ENCODE data around the gene ZNF236. TPM values are rescaled to one million over a fixed set of nuclear protein-coding genes. Genes with fewer than 3 reads are reported as not detected.
A peak's percentile ranks its signal among the peaks of the same experiment; 100 is the strongest.

ZNF236 gene
- total RNA-seq, 2 experiments from 2014 or later: 18.2 to 24.3 TPM

DNA sequence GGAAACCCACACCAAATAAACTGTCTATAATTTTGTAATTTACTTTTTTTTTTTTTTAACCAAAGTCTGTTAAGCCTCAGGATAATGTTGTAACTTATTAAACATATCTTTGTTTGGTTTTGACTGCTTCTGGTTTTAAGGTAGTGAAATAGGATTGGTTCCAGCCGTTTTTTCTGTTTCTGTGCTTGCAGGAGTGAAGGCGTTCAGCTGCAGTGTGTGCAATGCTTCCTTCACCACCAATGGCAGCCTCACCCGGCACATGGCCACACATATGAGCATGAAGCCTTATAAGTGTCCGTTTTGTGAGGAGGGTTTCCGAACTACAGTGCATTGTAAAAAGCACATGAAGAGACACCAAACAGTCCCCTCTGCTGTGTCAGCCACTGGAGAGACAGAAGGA, 93.1 kb downstream of the ZNF236 start:
- ATAC-seq (no peak), DNase-seq (no peak)
- Mint-ChIP-seq H3K4me3 (no peak overlapping the region), H3K4me1 (ENCODE audit: low read depth) (no peaks in the 10 kb centered on the region), H3K27me3 (ENCODE audit: low read depth) (no peaks in the 10 kb centered on the region), H3K36me3 (ENCODE audit: low read depth) (peaks cover 36% of the 10 kb centered on the region), H3K9me3 (ENCODE audit: insufficient read depth) (no peaks in the 10 kb centered on the region), H3K27ac (no peak overlapping the region)
- ChIA-PET CTCF (no interaction called here), POLR2A (no interaction called here)

DNA sequence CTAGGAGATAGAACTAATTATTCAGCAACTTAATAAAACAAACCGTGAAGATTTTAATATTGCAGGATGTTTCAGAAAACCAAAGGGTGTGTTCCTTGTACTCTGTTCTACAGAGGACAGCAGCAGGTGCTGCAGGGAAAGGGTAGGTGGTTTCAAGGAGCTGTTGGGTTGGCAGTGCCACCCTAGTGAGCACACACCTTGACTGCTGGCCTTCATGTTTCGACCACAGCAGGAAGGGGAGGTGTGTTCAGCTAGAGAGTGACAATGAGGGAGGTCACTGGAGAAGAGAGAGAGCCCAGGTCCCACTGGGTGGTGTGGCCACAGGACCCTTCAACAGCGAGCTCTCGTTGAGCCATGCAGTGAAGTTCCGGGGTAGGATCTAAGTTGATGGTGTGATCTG, 98.6 kb downstream of the ZNF236 start:
- H3K27me3 Mint-ChIP-seq (ENCODE audit: low read depth): no peaks in the 10 kb centered on the region
- H3K4me1 Mint-ChIP-seq (ENCODE audit: low read depth): peaks cover 12% of the 10 kb centered on the region
- no peaks in the 10 kb centered on the region for H3K9me3 Mint-ChIP-seq (ENCODE audit: insufficient read depth)
- H3K27ac Mint-ChIP-seq: peak overlapping the region; percentile 13
- ATAC-seq (no peak), DNase-seq (no peak)
- H3K4me3 Mint-ChIP-seq: no peak overlapping the region
- peaks cover 46% of the 10 kb centered on the region for H3K36me3 Mint-ChIP-seq (ENCODE audit: low read depth)
- CTCF ChIA-PET: interaction anchor here (1.1 to 5.7 kb wide), 6 partner anchors 11 to 291 kb away, joined by 3 to 59 read pairs (median 4); no protein-coding TSS in a partner anchor
- POLR2A ChIA-PET: no interaction called here

DNA sequence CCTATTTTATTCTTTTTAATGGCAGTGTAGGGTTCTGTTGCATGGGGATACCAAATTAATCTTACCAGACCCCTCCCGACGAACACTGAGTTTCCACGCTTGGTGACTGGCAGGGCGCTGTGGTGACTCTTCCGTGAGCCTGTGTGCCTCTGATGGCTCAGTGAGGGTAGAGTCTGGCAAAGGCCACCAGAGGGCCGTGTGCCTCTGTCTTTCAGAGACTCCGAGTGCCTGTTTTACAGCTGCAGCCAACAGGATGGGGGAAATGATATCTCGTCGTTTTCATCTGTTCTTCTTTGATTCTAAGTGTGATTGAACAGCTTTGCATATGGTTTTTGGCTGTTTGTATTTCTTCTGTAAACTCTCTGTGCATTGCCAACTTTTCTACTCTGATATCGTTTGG, 99.8 kb downstream of the ZNF236 start:
- no peak overlapping the region for H3K27ac Mint-ChIP-seq
- ChIA-PET CTCF (interaction anchor here (0.6 to 5.7 kb wide), 19 partner anchors 9 to 729 kb away, joined by 3 to 59 read pairs (median 4); no protein-coding TSS in a partner anchor), POLR2A (interaction anchor here (0.8 kb wide), 1 partner anchor 61 kb away, joined by 5 read pairs; no protein-coding TSS in a partner anchor)
- ATAC-seq (peak; percentile 98), DNase-seq (peak; percentile 67)
- H3K4me1 Mint-ChIP-seq (ENCODE audit: low read depth): peaks cover 12% of the 10 kb centered on the region
- H3K27me3 Mint-ChIP-seq (ENCODE audit: low read depth): no peaks in the 10 kb centered on the region
- H3K9me3 Mint-ChIP-seq (ENCODE audit: insufficient read depth): no peaks in the 10 kb centered on the region
- peaks cover 46% of the 10 kb centered on the region for H3K36me3 Mint-ChIP-seq (ENCODE audit: low read depth)
- no peak overlapping the region for H3K4me3 Mint-ChIP-seq

DNA sequence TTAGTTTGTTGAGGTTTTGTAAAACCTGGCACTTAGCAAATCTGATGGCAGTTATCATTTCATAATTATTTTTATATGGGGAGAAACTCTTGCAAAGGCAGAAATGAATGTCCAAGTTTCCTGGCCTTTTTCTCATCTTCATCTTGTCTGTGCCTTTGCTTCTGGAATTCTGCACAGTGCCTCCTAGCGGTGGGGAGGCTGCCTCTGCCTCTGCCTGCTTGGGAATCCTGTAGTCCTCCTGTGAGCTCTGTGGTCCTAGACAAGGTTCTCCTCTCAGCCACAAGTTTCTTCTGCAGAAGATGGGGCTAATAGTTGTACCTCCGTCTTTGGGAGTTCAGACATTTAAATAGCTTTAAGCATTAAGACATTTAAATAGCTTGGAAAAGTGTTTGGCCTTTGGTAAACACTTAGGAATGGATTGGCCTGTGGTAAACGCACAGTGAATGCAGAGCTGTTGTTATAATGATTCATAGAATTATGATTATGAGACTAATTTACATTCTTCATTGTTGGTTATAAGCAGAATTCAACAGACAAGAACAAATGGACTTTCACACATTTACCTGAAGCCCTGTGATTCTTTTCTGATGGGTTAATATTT, 101.2 kb downstream of the ZNF236 start:
- H3K27ac Mint-ChIP-seq: no peak overlapping the region
- ChIA-PET POLR2A (no interaction called here), CTCF (interaction anchor here (0.9 to 2.6 kb wide), 4 partner anchors 60 to 727 kb away, joined by 4 to 13 read pairs (median 6); no protein-coding TSS in a partner anchor)
- H3K4me3 Mint-ChIP-seq: no peak overlapping the region
- no peaks in the 10 kb centered on the region for H3K27me3 Mint-ChIP-seq (ENCODE audit: low read depth)
- peaks cover 54% of the 10 kb centered on the region for H3K36me3 Mint-ChIP-seq (ENCODE audit: low read depth)
- H3K4me1 Mint-ChIP-seq (ENCODE audit: low read depth): peaks cover 12% of the 10 kb centered on the region
- no peaks in the 10 kb centered on the region for H3K9me3 Mint-ChIP-seq (ENCODE audit: insufficient read depth)
- ATAC-seq: no peak
- DNase-seq: no peak

DNA sequence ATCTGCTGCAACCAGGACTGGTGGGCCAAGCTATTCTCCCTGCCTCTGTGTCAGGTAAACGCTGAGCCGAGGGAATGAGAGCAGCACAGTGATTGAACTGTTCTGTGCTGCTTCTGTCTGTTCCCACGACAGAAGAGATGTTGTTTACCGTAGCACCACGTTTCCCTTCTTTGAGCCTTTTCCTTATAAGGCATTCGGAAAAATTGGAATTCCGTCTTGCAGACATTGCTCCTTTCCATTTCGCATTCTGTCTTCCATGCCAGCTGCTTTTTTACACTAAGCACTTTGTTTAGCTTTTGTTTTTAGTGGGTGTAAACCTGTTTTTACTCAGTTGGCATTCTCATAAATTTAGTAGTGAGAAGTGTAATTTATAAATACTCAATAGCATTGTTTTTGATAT, 103.1 kb downstream of the ZNF236 start:
- H3K36me3 Mint-ChIP-seq (ENCODE audit: low read depth): peaks cover 55% of the 10 kb centered on the region
- H3K9me3 Mint-ChIP-seq (ENCODE audit: insufficient read depth): no peaks in the 10 kb centered on the region
- peaks cover 12% of the 10 kb centered on the region for H3K4me1 Mint-ChIP-seq (ENCODE audit: low read depth)
- no peak overlapping the region for H3K4me3 Mint-ChIP-seq
- DNase-seq (no peak), ATAC-seq (no peak)
- no peak overlapping the region for H3K27ac Mint-ChIP-seq
- ChIA-PET CTCF (interaction anchor here (1.2 to 2.5 kb wide), 2 partner anchors 38 to 122 kb away, joined by 3 to 13 read pairs; no protein-coding TSS in a partner anchor), POLR2A (no interaction called here)
- H3K27me3 Mint-ChIP-seq (ENCODE audit: low read depth): no peaks in the 10 kb centered on the region

DNA sequence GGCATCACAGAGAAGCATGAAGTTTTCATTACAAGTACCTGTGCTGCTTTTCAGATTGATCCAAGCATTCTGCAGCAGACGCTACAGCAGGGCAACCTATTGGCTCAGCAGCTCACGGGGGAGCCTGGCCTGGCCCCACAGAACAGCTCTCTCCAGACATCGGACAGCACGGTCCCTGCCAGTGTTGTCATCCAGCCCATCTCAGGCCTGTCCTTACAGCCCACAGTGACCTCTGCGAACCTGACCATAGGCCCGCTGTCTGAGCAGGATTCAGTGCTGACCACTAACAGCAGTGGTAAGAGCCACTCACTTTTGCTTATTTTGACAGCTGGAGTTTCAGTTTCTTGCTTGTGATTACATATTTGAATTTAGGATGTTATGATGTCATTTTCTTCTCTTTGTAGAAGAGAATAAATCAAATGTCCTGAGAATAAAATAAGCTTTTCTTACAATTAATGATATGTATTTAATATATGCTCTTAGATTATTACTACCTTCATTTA, 104.9 kb downstream of the ZNF236 start:
- Mint-ChIP-seq H3K4me1 (ENCODE audit: low read depth) (peaks cover 7% of the 10 kb centered on the region), H3K4me3 (no peak overlapping the region), H3K9me3 (ENCODE audit: insufficient read depth) (no peaks in the 10 kb centered on the region), H3K27ac (no peak overlapping the region), H3K27me3 (ENCODE audit: low read depth) (no peaks in the 10 kb centered on the region), H3K36me3 (ENCODE audit: low read depth) (peaks cover 47% of the 10 kb centered on the region)
- DNase-seq (no peak), ATAC-seq (no peak)
- POLR2A ChIA-PET: interaction anchor here (0.6 kb wide), 1 partner anchor 48 kb away, joined by 3 read pairs; no protein-coding TSS in a partner anchor
- CTCF ChIA-PET: no interaction called here

DNA sequence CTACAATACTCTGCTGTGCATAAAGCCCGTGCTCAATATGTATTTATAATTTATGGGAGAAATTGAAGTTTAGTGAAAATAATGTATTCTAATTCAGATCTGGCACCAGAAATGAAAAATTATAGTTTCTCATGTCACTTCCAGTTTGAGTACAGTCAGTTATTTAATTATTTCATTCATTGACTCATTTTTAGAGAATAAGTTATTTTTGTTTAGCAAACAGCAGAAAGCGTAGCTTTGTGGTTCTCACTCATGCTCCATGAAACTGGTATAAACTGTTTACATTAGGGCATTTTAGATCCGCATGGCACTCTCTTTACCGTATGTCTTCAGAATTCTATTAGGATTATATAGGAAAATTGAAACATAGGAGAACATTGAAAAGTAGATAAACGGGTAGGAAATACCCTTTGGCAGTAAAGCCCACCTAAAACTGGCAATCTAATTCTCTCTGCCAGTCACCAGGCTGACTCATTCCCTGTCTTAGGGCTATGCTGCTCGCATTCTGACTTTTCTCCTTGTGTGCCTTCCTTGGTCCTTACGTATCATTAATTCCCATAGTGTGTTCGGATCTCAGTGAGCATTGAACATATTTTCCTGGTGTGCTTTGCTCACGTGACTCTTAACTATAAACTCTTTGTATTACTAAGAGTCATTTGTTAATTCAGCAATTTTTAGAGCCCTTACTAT, 106.0 kb downstream of the ZNF236 start:
- DNase-seq: no peak
- no peak for ATAC-seq
- H3K9me3 Mint-ChIP-seq (ENCODE audit: insufficient read depth): no peaks in the 10 kb centered on the region
- no peak overlapping the region for H3K27ac Mint-ChIP-seq
- no peaks in the 10 kb centered on the region for H3K27me3 Mint-ChIP-seq (ENCODE audit: low read depth)
- CTCF ChIA-PET: interaction anchor here (1.1 kb wide), 1 partner anchor 125 kb away, joined by 3 read pairs; no protein-coding TSS in a partner anchor
- no peak overlapping the region for H3K4me3 Mint-ChIP-seq
- peaks cover 5% of the 10 kb centered on the region for H3K4me1 Mint-ChIP-seq (ENCODE audit: low read depth)
- H3K36me3 Mint-ChIP-seq (ENCODE audit: low read depth): peaks cover 52% of the 10 kb centered on the region
- POLR2A ChIA-PET: no interaction called here

DNA sequence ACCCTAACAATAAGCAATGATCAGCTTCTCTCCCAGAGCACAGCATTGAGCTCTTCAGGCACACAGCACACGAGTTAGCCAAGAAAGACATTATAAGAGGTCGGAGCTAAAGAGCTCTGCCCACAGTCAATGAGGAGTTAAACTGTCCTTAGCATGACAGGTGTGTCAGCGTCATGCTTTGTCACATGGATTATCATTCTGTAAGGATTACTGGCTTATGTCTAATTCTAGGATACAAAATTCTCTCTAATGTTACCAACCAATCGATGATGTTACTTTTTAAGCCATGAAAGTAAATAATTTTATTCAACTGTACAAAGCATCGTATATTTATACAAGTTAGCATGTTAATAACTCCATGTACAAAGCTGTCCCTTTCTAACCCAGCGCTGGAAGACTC, 108.8 kb downstream of the ZNF236 start:
- Mint-ChIP-seq H3K9me3 (ENCODE audit: insufficient read depth) (no peaks in the 10 kb centered on the region), H3K27me3 (ENCODE audit: low read depth) (no peaks in the 10 kb centered on the region), H3K27ac (no peak overlapping the region), H3K4me1 (ENCODE audit: low read depth) (peaks cover 5% of the 10 kb centered on the region), H3K36me3 (ENCODE audit: low read depth) (peaks cover 37% of the 10 kb centered on the region), H3K4me3 (no peak overlapping the region)
- DNase-seq: no peak
- POLR2A ChIA-PET: no interaction called here
- CTCF ChIA-PET: interaction anchor here (1.3 to 2.0 kb wide), 5 partner anchors 10 to 128 kb away, joined by 4 to 13 read pairs (median 7); no protein-coding TSS in a partner anchor
- ATAC-seq: no peak

DNA sequence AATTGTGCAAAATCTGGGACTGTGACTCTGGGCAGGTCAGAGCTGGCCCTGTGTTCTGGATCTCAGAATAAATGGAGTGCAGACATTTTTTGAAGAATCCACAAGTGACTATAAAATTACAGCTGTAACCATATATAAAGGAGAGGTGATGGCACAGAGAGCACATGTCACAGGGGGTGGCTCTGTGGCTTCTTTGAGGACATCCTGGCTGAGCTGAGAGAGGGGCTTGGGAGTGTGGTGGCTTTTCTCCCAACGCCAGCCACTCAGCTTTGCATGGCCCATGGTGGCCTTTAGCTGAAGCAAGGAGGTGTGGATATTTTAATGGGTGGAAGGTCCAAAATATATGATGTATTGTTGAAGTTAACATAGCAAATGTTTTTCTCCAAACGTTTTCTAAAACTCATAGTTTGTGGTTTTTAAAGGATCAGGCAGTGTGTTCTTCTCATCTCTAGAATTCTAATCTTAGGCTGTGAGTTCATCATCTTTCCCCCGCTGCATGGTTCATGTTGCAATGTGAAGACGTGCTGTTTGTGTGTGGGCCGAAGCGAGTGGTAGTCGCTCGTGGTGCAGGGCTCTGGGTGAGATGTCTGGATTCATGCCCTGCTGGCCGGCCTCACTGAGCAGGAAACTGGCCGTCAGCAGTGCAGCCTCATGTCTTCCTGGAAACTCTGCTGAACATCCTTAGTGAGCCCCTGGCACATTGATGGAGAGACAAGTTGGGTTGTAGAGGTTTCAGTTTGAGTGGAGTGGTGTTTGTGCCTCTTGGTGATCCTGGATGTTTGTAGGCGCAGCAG, 109.9 kb downstream of the ZNF236 start:
- ChIA-PET CTCF (interaction anchor here (1.3 to 2.0 kb wide), 5 partner anchors 10 to 129 kb away, joined by 4 to 13 read pairs (median 7); no protein-coding TSS in a partner anchor), POLR2A (no interaction called here)
- peaks cover 5% of the 10 kb centered on the region for H3K4me1 Mint-ChIP-seq (ENCODE audit: low read depth)
- peaks cover 39% of the 10 kb centered on the region for H3K36me3 Mint-ChIP-seq (ENCODE audit: low read depth)
- H3K4me3 Mint-ChIP-seq: no peak overlapping the region
- DNase-seq (no peak), ATAC-seq (no peak)
- no peaks in the 10 kb centered on the region for H3K27me3 Mint-ChIP-seq (ENCODE audit: low read depth)
- no peaks in the 10 kb centered on the region for H3K9me3 Mint-ChIP-seq (ENCODE audit: insufficient read depth)
- no peak overlapping the region for H3K27ac Mint-ChIP-seq

DNA sequence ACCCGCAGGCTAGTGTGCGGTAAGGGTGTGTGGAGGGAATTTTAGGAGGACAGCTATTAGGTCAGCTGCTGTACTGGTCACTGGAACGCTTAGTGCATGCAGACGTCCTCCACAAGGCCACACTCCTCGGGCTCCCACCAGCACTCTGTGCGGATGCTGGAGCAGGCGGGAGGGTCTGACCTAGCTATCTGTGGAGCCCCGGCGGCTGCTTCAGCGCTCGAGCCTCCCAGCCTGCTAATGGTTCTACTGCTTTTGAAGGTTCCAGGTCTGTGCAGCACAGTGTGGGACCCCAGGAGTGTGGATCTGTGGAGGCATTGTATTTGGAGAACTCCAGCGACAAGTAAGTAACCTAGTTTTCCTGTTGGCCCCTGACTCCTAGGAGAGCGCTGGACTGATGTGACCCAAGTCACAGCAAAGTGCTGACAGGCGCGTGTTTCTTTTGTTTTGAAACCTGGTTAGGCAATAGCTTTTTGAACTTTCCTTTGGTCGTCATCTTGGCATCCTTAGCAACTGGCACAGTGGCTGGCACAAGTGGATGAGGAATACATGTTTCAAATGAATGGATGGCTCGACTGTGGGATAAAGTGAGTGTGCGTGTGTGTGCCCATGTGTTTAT, 113.5 kb downstream of the ZNF236 start:
- ATAC-seq (no peak), DNase-seq (no peak)
- H3K27ac Mint-ChIP-seq: no peak overlapping the region
- peaks cover 21% of the 10 kb centered on the region for H3K36me3 Mint-ChIP-seq (ENCODE audit: low read depth)
- CTCF ChIA-PET: interaction anchor here (0.9 to 1.2 kb wide), 2 partner anchors 10 to 49 kb away, joined by 3 read pairs; no protein-coding TSS in a partner anchor
- H3K27me3 Mint-ChIP-seq (ENCODE audit: low read depth): no peaks in the 10 kb centered on the region
- peaks cover 5% of the 10 kb centered on the region for H3K4me1 Mint-ChIP-seq (ENCODE audit: low read depth)
- H3K4me3 Mint-ChIP-seq: no peak overlapping the region
- no peaks in the 10 kb centered on the region for H3K9me3 Mint-ChIP-seq (ENCODE audit: insufficient read depth)
- POLR2A ChIA-PET: no interaction called here

DNA sequence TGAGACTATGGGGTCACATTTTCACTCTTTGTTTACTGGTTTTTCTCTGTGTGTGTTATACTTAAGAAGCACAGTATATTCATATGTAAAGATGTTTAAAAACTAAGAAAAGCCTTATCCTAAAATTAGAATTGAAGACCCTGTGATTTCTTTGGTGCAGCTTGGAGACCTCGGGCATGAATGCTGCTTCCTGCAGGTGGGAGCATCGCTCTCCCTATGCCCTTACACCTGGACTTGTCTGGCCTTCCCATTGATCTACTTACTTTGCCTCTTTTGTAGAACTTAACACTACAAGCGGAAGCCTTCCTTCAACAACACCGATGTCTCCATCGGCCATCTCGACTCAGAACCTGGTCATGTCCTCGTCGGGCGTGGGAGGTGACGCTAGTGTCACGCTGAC, 114.5 kb downstream of the ZNF236 start:
- DNase-seq (no peak), ATAC-seq (no peak)
- no peaks in the 10 kb centered on the region for H3K27me3 Mint-ChIP-seq (ENCODE audit: low read depth)
- H3K9me3 Mint-ChIP-seq (ENCODE audit: insufficient read depth): no peaks in the 10 kb centered on the region
- H3K27ac Mint-ChIP-seq: no peak overlapping the region
- H3K36me3 Mint-ChIP-seq (ENCODE audit: low read depth): peaks cover 22% of the 10 kb centered on the region
- CTCF ChIA-PET: interaction anchor here (0.9 kb wide), 1 partner anchor 50 kb away, joined by 3 read pairs; no protein-coding TSS in a partner anchor
- peaks cover 3% of the 10 kb centered on the region for H3K4me1 Mint-ChIP-seq (ENCODE audit: low read depth)
- POLR2A ChIA-PET: no interaction called here
- H3K4me3 Mint-ChIP-seq: no peak overlapping the region

Measured in activated CD8-positive, alpha-beta T cell treated with anti-CD3 and anti-CD28 coated beads, Interleukin-2, amount 10 ng/mL, durations not matched to agents 7 days and 5 days (primary cell).